Inflammatory macrophage treated with lipopolysaccharide for 1 hour (primary cell): ENCODE measurements around the gene BACE1.
"Not testable (repeated sequence)": the region's sequence is repeated elsewhere in the genome, so short reads cannot be mapped to it uniquely, and the experiment has no call there.

Source experiments
- DNase-seq, 2 donors: peaks; one replicate each; pipeline ENCODE4 v3.0.0-alpha.2; 2020 to 2022

The BACE1 gene

DNA sequence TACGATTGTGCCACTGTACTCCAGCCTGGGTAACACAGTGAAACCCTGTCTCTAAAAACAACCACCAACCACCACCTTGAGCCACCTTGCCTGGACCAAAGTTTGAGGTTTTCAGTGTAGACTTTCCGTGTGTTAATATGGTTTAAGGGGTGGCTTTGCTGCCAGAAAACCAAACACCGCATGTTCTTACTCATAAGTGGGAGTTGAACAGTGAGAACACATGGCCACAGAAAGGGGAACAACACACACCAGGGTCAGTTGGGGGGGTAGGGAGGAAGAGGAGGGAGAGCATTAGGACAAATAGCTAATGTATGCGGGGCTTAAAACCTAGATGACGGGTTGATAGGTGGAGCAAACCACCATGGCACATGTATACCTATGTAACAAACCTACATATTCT is 43.9 kb downstream of the BACE1 start:
- peak in 1 of 2 donors; percentile 1 for DNase-seq

GRCh38 chr11:117271208-117271607 is 44.8 kb downstream of the BACE1 start:
- no peak for DNase-seq

DNA sequence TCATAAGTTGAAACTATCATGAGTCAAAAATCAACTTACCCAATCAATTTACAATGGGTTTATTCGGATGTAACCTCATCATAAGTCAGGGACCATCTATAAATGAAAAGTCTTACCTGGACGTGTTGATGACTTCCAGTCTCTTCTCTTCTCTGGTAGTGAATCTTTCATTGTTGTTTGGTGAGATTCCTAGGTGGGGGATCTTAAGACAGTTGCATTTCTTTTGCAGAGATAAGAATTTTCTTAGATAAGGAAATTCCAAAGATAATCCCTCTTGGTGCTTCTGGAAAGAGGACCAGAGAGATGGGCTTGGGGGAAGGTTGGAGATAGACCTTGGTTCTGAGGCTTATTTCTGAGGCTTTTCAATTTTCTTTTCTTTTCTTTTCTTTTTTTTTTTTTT is 46.2 kb downstream of the BACE1 start:
- no peak for DNase-seq

GRCh38 chr11:117265745-117266144 is 50.3 kb downstream of the BACE1 start:
- no peak for DNase-seq

GRCh38 chr11:117264624-117265323 is 51.3 kb downstream of the BACE1 start:
- DNase-seq: not testable (repeated sequence)

- no peak for DNase-seq
These were observed 56.6 kb downstream of the BACE1 start for GRCh38 chr11:117259417-117259816.

DNA sequence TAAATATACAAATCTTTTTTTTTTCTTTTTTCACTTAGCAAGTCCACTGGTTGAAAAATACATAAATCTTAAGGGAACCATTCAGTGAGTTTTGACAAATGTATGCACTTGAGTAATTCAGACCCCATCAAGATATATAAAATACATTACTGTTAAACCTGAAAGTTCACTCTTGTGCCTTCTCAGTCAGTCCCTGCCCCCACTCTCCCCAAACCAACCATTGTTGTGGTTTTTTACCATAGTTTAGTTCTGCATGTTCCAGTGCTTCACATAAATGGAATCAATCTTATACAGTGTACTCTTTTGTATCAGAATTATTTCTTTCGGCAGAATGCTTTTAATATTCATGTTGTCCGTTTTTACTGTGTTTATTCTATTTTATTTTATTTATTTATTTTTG is 57.5 kb downstream of the BACE1 start:
- DNase-seq: no peak

- peak in 1 of 2 donors; percentile 16 for DNase-seq
These were observed 59.5 kb downstream of the BACE1 start for GRCh38 chr11:117256573-117256972.

DNA sequence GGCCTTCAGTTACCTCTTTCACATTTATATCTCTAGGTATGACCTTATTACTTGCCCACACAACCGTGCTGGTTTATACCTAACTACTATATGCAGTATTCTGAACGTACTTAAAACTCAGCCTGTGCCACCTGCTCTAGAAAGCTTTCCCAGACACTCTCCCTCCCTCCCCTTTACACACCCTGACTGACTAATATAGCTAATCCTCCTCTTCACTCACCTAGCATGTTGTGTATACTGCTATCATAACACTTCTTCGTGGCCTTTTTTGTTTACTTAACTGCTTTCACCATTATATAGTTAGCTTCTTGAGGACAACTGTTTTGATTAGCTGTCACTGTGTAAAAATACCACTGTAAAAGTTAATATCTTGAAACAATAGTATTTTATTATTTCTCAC is 60.1 kb downstream of the BACE1 start:
- no peak for DNase-seq

DNA sequence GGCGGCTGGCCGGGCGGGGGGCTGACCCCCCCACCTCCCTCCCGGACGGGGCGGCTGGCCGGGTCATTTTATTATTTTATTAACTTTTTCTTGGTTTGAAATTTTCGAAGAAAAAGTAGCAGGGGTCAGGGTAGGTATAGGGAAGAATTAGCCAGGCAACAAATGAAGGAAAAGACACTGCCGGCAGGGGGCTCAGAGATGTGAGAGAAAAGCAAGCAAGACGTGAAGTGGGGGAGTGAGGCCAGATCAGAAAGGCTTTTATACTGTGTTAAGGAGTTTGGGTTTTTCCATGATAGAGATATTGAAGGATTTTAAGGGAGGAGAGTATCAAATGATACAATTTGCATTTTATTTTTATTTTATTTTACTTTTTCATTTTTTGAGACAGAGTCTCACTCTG is 64.5 kb downstream of the BACE1 start:
- DNase-seq: no peak

GRCh38 chr11:117249571-117249970 is 66.5 kb downstream of the BACE1 start:
- DNase-seq: no peak

DNA sequence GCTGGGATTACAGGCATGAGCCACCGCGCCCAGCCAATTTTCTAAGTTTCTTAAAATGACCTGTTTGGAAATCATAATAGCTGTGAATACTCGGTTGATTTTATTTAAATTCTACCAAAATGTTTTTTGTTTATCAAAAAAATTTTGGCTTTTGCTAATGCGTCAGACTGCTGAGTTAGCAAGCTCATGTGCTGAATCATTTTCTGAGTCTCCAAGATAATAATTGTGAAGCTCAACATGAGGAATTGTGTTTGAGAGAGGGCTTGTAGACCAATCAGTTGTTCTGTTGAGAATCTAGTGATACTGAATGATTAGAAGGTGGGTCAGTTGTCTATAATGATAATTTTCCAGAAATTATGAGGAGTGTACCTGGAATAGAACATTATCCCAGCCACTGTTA is 67.7 kb downstream of the BACE1 start:
- no peak for DNase-seq

- no peak for DNase-seq
These were observed 76.8 kb downstream of the BACE1 start for GRCh38 chr11:117239295-117239694.

DNA sequence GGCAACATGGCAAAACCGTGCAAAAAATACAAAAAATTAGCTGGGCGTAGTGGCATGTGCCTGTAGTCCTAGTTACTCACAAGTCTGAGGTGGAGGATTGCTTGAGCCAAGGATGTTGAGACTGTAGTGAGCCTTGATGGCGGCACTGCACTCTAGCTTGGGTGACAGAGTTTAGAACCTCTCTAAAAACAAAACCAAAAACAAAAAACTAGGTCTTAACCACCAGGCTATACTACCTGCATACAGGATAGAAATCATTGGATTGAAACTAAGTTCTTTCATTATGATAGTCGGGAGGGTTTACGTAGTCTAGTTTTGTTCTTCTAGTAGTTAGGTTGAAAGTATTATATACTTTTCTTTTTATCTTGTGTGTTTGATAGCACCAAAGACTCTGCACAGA is 77.8 kb downstream of the BACE1 start:
- DNase-seq: no peak
